NCI-H1417 treated with DMSO at 0.1 percent for 48 hours (cell line): ENCODE results near the gene CAMK1.

ENCODE experiments used
- DNase-seq: peaks from one replicate; lab custom pipeline; 2025; lab: John Stamatoyannopoulos, UW

The CAMK1 gene

GRCh38 chr3:9792405-9793160 lies 22.8 kb upstream of the CAMK1 start, which contains the start of the genes ARPC4 and TADA3:
TSS of gene ARPC4 (plus strand) at chr3:9793082. CDS start at chr3:9793122, 40 bp downstream.
TSS of gene TADA3 (minus strand) at chr3:9792473. CDS start at chr3:9791466, 1,007 bp downstream.
- DNase-seq, result peak; percentile 73

DNA sequence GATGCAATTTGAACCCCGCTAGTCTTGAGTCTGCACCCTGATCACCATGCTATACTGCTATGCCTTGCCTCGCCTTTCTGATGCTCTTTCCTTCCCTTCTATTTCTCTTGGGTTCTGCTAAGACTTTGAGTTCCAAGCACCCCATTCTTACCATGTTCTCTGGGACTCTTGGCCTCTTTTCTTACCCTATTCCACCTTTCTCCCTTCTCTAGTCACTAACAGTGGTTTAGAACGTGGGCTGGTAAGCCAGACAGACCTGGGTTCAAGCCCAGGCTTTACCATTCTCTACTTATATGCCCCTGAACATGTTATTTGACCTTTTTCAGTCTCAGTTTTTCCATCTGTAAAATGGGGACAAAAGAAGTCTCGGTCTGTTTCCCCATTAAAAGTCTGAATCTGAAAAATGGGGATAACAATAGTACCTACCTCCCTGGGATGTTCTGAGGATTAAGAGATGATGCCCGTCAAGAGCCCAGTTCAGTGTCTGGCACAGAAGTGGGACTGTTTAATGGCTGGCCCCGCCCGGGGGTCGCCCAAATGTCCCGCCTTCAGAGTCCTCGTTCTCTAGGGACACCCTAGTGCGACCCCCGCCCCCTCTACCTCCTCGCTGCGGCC lies 22.1 kb upstream of the CAMK1 start:
- no peak for DNase-seq

DNA sequence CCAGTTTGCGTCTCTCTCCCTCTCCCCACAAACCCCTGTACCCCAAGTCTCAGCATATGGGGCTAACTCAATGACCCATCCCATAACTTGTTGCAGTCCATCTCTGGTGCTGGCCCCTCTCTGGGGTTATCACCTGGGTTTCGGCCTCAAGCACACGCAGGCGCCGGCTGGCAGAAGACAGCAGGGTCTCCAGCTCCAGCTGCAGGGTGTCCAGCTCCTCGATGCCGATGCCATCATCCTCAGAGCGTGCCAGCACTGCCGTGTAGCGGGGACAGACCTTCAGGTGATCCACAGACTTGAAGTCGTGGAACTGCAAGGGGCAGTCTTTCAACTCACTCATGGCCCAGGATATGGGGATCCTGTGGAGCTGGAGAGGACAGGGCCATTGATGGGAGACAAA lies 21.4 kb upstream of the CAMK1 start:
- no peak for DNase-seq

- DNase-seq, result no peak
These were observed 18.0 kb upstream of the CAMK1 start for GRCh38 chr3:9787714-9788113.

DNA sequence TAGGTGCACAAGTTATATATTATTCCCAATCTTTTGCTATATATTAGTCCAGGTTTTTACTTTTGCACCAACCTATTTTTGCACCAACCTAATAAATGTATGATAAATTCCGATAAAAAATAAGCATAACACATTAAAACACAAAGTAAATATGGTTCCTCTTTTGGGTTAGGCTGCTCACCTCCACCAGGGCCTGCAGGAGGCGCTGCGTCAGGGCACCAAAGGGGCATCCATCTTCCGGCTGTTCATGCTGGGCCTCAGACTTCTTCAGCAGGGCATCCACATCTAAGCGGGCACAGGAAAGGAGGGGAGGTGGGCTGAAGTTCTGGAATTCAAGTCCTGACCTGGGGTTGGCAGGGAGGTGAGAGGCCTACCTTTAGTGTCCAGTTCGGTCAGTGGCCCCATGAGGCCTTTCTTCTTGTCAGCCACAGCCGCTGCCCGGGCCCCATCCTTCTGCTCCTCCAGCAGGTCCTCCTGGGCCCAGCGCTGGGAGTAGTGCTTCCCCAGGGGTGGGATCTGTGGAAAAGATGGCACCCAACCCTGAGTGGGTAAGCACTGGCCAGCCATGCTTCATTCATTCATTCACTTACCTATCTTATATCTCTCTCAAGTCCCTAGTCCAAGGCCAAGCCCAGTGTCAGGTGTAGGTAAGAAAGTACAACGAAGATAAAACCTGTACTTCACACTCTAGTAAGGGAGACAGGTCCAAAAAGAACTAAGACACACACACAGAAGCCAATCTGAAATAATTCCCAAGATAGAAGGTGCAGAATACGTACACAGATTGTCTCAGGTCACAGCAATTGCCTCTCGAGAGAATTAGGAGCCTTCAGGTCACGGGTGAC lies 17.3 kb upstream of the CAMK1 start:
- no peak for DNase-seq

- no peak for DNase-seq
These were observed 16.5 kb upstream of the CAMK1 start for GRCh38 chr3:9786209-9786739.

DNA sequence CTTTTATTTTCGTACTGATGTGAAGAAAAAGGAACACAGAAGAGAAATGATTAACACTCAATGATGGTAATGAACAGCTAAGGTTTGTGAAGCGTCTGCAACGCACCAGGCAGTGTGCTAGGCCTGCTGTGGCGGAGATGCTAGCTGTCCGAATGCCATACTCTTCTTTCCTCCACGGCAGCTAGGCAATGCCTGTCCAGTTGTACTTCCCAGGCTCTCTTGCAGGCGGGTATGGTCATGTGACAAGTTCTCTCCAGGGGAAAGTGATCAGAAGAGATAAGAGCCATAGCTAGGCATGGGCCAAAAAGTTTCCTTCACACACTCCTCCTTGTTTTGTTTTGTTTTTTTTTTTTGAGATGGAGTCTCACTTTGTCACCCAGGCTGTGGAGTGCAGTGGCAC lies 15.9 kb upstream of the CAMK1 start:
- no peak for DNase-seq

GRCh38 chr3:9784965-9785364 lies 15.2 kb upstream of the CAMK1 start:
- no peak for DNase-seq

- no peak for DNase-seq
These were observed 14.2 kb upstream of the CAMK1 start for GRCh38 chr3:9783954-9784353.

DNA sequence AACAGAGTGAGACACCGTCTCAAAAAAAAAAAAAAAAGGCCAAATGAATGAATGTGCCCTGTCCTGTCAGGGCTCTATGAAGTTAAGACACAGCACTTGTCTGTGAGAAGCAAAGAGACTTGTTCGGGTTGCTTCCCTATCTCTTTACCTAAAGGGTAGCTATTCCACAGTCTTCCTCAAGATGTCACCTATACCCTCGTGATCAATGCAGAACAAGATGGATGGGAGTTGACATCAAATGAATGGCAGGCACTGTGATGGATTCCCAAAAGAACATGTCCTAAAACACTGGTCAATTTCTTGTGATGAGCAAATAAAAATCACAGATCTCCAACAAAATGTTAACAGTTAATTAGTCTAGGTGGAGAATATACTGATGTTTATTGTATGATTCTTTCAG lies 13.0 kb upstream of the CAMK1 start:
- DNase-seq, result no peak

DNA sequence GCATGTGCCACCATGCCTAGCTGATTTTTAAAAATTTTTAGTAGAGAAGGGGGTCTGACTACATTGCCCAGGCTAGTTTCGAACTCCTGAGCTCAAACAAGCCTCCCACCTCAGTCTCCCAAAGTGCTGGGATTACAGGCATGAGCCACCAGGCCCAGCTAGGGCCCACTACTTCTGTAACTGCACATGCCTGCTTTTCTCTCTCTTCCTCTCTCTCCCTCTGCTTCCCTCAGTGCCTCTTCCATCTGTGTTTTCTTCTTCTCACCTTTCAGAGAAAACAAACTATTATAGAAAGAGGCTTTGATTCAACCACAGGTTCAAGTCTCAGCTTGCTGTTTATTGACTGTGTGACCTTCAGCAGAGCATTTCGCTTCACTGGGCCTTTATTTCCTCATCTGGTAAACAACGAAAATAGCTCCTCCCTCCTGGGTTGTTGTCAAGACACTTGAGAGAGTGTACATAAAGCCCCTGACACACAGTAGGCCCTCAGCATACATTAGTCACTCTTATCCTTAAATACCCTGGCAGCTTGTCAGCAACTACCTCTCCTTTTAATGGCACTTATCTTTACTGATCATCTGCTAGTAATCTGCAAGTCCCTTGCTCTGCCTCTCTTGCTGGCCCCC lies 12.3 kb upstream of the CAMK1 start:
- no peak for DNase-seq

DNA sequence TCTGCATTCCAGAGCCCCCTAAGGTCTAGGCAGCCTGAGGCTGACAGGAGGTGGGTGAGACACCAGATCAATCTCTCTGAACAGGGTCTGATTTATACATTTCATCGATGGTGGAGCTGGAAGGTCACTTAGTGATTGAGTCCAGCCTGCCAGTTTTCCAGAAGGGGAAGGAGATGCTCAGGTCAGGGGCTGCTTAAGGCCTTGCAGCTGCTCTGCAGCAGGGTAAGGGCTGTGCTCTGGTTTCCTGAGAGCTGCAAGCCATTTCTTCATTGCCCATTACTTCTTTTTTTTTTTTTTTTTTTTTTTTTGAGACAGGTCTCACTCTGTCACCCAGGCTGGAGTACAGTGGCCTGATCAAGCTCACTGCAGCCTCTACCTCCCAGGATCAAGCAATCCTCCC lies 11.8 kb upstream of the CAMK1 start:
- no peak for DNase-seq

DNA sequence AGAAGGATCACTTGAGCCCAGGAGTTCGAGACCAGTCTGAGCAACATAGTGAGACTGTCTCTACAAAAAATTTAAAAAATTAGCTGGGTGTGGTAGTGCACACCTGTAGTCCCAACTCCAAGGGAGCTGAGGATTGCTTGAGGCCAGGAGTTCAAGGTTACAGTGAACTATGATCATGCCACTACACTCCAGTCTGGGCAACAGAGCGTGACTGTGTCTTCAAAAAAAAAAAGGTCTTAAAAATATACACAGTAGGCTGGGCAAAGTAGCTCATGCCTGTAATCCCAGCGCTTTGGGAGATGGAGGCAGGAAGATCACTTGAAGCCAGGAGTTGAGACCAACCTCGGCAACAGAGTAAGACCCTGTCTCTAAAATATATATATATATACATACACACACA lies 11.2 kb upstream of the CAMK1 start:
- no peak for DNase-seq

GRCh38 chr3:9780458-9780812 lies 10.7 kb upstream of the CAMK1 start:
- DNase-seq, result no peak

DNA sequence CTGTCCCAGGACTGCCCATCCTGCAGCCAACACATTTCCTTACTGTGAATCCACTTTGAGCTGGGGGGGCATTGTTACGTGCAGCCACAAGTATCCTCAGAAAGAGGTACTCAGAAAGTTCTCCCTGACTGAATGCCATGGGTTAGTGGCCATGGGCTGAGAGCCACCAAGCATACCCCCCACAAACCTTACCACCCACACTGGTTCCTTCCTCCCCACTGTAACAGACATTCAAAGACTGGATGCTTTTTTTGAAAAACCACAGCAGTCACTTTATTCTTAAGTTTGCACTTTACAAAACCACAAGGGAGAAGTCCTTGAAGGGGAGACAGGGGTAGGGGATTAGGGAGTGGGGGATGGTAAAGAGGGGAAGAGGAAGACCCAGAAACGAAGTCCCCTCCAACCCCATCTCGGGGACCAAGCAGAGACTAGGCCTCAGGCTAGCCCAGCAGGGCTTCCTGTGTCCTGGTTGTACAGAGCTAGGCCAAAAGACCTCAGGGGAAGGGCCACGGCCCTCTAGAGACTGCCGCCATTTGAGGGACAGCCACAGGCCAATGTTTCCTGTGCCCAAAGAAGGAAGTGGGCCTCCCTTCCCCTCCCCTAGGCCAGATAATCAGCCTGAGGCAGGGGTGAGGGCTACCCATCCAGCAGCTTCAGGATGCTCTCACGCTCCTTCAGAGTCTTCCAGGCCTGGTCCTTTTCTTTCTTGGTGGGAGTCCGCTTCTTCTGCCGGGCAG lies 10.1 kb upstream of the CAMK1 start:
- DNase-seq, result no peak

GRCh38 chr3:9779075-9779593 lies 9.4 kb upstream of the CAMK1 start:
- DNase-seq, result no peak

GRCh38 chr3:9778143-9779074 lies 8.7 kb upstream of the CAMK1 start:
- no peak for DNase-seq

DNA sequence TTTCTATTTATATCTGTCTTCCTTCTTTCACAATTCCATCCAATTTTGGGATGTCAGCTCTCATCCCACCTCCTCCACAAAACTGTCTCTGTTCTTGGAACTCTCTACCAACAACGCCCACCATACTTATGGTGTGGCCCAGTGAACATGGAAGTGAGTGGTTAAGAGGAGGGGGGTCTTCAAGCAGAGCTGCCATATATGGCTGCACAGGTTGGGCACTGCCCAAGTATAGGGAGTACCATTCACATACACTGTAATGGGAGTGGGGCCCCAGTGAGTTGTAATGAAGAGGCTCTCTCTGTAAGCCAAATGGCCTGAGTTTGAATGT lies 7.9 kb upstream of the CAMK1 start:
- DNase-seq, result no peak

DNA sequence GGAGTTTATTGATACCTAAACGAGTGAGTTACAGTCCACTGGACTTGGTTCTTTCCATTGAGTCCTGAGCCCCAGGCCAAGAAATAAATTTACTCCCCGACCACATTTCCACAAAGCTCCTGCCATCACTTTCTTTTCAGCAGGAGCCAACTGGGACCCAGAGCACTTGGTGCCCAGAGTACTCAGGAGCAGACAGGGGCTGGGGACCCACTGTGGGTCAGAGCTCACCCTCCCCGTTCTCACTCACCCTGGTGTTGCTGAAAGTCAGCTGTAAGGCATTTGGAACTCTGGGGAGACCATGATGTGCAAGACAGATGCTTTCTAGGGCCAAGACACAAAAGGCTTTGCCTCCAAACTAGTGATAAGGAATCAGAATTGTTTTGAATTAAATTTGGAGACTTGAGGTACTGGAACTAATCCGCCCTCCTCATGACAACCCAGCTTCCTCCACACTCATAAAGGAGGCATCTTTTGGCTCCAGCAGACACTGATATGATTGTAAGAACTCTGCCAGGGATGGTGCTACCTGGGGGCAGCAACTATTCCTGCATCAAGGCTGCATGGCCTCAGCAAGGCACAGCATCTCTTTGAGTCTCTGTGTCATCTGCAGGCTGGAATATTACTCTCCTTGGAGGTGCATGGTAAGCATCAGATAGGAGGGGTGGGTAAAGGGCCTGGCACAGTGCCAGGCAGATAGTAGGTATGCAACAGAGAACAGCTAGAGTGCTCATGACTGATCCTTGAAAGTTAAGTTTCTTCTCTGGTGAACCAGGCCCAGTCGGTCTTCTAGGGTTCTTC lies 7.3 kb upstream of the CAMK1 start:
- no peak for DNase-seq
